Stomach (tissue), 9 donors: ENCODE results near the gene SPI1. TPM values are rescaled to one million over a fixed set of nuclear protein-coding genes. Genes with fewer than 3 reads are reported as not detected.

Experiments used
- DNase-seq, 2 donors: peaks; one replicate each; pipeline versions ENCODE4 v3.0.0 to v3.0.0-alpha.2; 2013 to 2019
- H3K27ac ChIP-seq, 5 donors: fragments of 200-600 bp in 4 of 5; sonication (generic) in 4 of 5; one replicate each; pipeline ENCODE4 v1.5.1; 2013 to 2019; ENCODE audit warnings: mild to moderate bottlenecking in 1 of 5, moderate library complexity in 1 of 5
- H3K27me3 ChIP-seq, 3 donors: fragments of 200-600 bp; sonication (generic); one replicate each; pipeline ENCODE4 v1.5.1; 2017 to 2019; ENCODE audit warnings: mixed run types in 1 of 3
- H3K36me3 ChIP-seq, 4 donors: fragments of 200-600 bp; sonication (generic); 1 replicate in 3 of 4; 2 replicates in 1 of 4; pipeline ENCODE4 v1.5.1; 2016 to 2019
- H3K4me1 ChIP-seq, 4 donors: fragments of 200-600 bp; sonication (generic); one replicate each; pipeline ENCODE4 v1.5.1; 2016 to 2019
- H3K4me3 ChIP-seq, 4 donors: fragments of 200-600 bp; sonication (generic) in 3 of 4; one replicate each; pipeline ENCODE4 v1.5.1; 2016 to 2019; ENCODE audit warnings: mild to moderate bottlenecking in 1 of 4
- H3K9me3 ChIP-seq, 4 donors: fragments of 200-600 bp; sonication (generic); one replicate each; pipeline ENCODE4 v1.5.1; 2016 to 2019
- CTCF ChIP-seq, 7 experiments: fragments of 450-650 bp in 4 of 7; fragments of 200-600 bp in 3 of 7; sonication (generic) in 3 of 7; IDR thresholded peaks; one replicate each; pipeline ENCODE4 v1.5.1; 2016 to 2019; ENCODE audit warnings: antibody characterized with exemption in 7 of 7, control low read depth in 2 of 7, mild to moderate bottlenecking in 1 of 7
- EP300 ChIP-seq: sonication (generic); formaldehyde crosslinking; IDR thresholded peaks from one replicate; pipeline ENCODE4 v1.6.1; 2017; ENCODE audit warnings: antibody characterized with exemption
- POLR2A ChIP-seq, 4 donors: fragments of 450-650 bp; IDR thresholded peaks; one replicate each; pipeline ENCODE4 v1.6.1; 2016; ENCODE audit warnings: antibody characterized with exemption in 4 of 4, control low read depth in 2 of 4, mild to moderate bottlenecking in 1 of 4, moderate library complexity in 1 of 4
- POLR2AphosphoS5 ChIP-seq, 3 donors: sonication (generic); formaldehyde crosslinking; IDR thresholded peaks; one replicate each; pipeline ENCODE4 v1.6.1; 2016; ENCODE audit warnings: antibody characterized with exemption in 3 of 3
- WGBS, 5 donors: extraction: QIAGEN DNeasy Blood & Tissue Kit in 3 of 5; methylation state at CpG; one replicate each; pipeline versions ENCODE4 v1.1.5 to v1.1.7; 2013 to 2018; 5-methylcytosine and 5-hydroxymethylcytosine counted together
- intact Hi-C: fragments of 100-400 bp; cut with DNase I; formaldehyde crosslinking; loops from one replicate; pipeline ENCODE4 v1.15.1; 2023; ENCODE audit warnings: low total_unique reads
- polyA plus RNA-seq, 3 donors: library from polyadenylated mRNA; stranded (reverse); fragments of 200-250 nt; gene quantifications; one replicate each; pipeline ENCODE4 v1.2.3, GENCODE V29; 2013
- total RNA-seq, 5 donors: library from RNA; depleted of rRNA; stranded (reverse); fragments of >200 nt; gene quantifications; one replicate each; pipeline versions ENCODE4 v1.1.0 to v1.2.3, GENCODE V29; 2014 to 2016
- donor health status: healthy with polysubstance abuse.
- donor health status: Bipolar disorder and iron deficiency.
- donor health status: healthy.

SPI1 gene
- total and polyA plus RNA-seq, 8 donors = 2.6 to 24.3 (median 8.2) TPM

DNA sequence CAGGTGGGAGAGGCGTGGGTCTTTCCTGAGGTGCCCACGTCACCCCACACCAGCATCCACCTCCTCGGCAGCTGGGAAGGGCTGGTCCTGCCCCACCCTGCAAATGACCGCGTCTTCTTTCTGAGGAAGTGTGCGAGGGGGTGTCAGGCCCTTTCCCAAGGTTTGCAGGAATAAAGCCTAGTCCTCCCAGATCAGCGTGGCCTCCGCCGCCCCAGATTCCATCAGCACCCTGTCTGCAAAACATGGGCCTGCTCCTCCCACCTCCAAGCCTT, 15.6 kb upstream of the SPI1 start:
- H3K27ac ChIP-seq = peak overlapping the region; percentile 72 to 90 (median 84)
- peaks cover 0 to 19% (median 4%) of the 10 kb centered on the region in 4 donors for H3K4me1 ChIP-seq
- no peaks in the 10 kb centered on the region for H3K27me3 ChIP-seq
- H3K4me3 ChIP-seq = peak overlapping the region in 1 of 4 donors; percentile 8
- TF ChIP-seq EP300 (no peak), POLR2A (IDR thresholded peaks at IDR 0.05) (no peak), CTCF (IDR thresholded peaks at IDR 0.05) (no peak), POLR2AphosphoS5 (IDR thresholded peaks at IDR 0.05) (no peak)
- intact Hi-C loops = no loop called here
- no peaks in the 10 kb centered on the region for H3K9me3 ChIP-seq
- 74 to 94% (median 82%) methylated on average over 9 of the region's 9 CpGs for WGBS, 5 donors
- H3K36me3 ChIP-seq = no peaks in the 10 kb centered on the region
- DNase-seq = no peak

DNA sequence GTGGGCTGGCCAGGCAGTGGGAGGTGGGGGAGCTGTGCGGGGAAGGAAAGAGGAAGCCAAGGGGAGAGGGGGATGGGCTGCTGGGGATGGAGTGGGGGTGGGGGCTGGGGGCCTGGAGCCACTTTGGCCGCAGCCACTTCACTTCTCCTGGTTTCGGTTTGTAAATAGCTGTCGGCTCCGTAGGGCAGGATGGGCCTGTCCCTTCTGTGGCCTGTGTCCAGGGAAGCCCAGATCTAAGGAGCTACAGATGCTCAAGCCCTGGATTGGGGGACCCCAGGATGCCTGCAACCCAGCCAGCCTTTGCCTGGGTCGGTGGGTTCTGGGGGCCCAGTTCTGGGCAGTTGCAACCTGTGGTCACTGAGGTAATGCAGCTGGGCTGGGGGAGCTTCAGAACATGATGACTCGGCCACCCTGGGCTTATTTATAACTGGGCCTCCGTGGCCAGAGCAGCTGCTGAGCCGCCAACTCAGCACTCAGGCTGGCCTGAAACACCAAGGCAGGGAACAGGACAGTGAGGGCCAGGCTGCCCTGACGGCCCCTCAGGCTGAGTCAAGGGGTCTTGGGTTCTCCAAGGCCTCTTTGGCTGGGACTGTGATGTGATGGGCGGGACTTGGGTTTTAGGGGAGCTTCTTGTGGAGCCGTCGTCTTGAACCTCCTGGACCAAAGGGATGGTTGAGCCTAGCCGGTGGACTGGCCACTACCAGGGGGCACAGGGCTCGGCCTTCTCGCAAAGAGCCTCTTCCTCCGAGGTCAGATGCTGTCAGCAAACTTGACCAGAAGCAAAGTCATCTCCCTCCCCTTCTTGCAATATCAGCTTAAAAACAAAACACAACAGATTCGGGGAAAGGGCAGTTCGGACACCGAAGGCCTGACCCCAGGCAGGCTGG, 15.1 kb upstream of the SPI1 start:
- Histone ChIP-seq H3K4me1 (peaks cover 0 to 24% (median 4%) of the 10 kb centered on the region in 4 donors), H3K27ac (peak overlapping the region; percentile 37 to 90 (median 84)), H3K36me3 (no peaks in the 10 kb centered on the region), H3K27me3 (no peaks in the 10 kb centered on the region), H3K4me3 (peak overlapping the region in 1 of 4 donors; percentile 8), H3K9me3 (no peaks in the 10 kb centered on the region)
- intact Hi-C loops = no loop called here
- TF ChIP-seq CTCF (IDR thresholded peaks at IDR 0.05) (no peak), EP300 (no peak), POLR2A (IDR thresholded peaks at IDR 0.05) (no peak), POLR2AphosphoS5 (IDR thresholded peaks at IDR 0.05) (no peak)
- 70 to 77% (median 75%) methylated on average over 16 to 20 of the region's 20 CpGs for WGBS, 5 donors
- peak in 1 of 2 donors; percentile 46 for DNase-seq

DNA sequence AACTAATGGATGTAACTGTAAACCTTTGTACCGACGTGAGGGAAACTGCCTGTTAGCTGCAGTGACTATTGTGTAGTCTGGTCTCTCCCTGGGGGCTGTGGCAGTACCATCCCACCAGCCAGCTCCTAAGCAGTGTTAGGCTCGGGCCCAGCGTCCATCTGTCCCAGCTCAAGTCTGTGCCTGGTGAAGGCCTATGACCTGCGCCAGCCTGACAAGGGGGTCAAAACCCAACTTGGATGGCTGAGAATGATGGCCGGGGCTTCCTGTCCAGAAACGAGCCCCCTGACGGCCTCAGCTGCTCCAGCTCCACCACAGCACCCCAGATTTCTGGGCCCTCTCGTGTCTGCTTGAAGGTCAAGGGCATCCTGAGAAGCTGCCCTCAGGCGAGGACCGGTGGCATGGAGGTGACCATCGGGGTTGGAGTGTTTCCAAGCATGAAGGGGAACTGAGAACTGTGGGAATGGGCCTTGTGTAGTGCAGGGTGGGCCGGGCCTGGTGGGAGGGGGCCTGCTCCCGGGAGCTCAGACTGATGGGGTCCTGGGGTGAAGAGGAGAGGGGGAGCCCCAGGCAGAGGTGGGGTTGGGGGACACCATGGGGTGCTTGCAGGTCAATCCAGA, 14.3 kb upstream of the SPI1 start:
- H3K9me3 ChIP-seq = no peaks in the 10 kb centered on the region
- H3K4me1 ChIP-seq = peaks cover 0 to 24% (median 4%) of the 10 kb centered on the region in 4 donors
- DNase-seq = peak in 1 of 2 donors; percentile 14
- peak overlapping the region in 4 of 5 donors; percentile 13 to 90 (median 84) for H3K27ac ChIP-seq
- intact Hi-C loops = no loop called here
- TF ChIP-seq EP300 (no peak), POLR2A (IDR thresholded peaks at IDR 0.05) (no peak), CTCF (IDR thresholded peaks at IDR 0.05) (no peak), POLR2AphosphoS5 (IDR thresholded peaks at IDR 0.05) (no peak)
- no peaks in the 10 kb centered on the region for H3K27me3 ChIP-seq
- WGBS, 5 donors = 72 to 85% (median 82%) methylated on average over 10 to 14 of the region's 14 CpGs
- H3K36me3 ChIP-seq = no peaks in the 10 kb centered on the region
- no peak overlapping the region for H3K4me3 ChIP-seq

DNA sequence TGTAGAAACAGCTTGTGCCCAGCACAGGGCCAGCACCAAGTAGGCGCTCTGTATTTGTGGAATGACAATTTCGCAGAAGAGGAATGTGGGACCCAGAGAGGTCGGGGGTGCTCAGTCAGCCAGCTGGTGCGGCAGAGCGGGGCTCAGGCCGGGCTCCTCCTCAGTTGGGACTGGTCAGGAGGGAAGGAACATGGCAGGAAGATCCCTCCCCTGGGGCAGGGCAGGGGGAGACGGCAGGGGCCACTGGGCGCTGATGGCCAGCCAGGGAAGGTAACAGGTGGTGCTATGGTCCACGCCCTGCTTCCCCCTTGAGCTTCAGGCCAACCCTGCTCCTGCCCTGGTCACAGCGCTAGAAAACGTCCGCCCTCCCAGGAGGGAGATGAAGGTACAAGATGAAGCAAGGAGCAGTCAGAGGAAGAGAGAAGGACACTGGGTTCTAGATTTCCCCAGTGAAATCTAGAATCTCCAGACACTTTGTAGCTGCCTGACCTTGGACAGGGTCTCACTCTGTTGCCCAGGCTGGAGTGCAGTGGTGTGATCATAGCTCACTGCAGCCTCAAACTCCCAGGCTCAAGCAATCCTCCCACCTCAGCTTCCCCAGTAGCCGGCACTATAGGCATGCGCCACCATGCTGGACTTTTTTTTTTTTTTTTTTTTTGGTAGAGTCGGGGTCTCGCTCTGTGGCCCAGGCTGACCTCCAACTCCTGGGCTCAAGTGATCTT, 13.5 kb upstream of the SPI1 start:
- H3K4me3 ChIP-seq = no peak overlapping the region
- intact Hi-C loops = no loop called here
- no peaks in the 10 kb centered on the region for H3K9me3 ChIP-seq
- no peaks in the 10 kb centered on the region for H3K27me3 ChIP-seq
- 88 to 95% (median 90%) methylated on average over 16 of the region's 16 CpGs for WGBS, 5 donors
- no peaks in the 10 kb centered on the region for H3K36me3 ChIP-seq
- TF ChIP-seq CTCF (IDR thresholded peaks at IDR 0.05) = no peak
- no peak for TF ChIP-seq POLR2A (IDR thresholded peaks at IDR 0.05)
- no peak for TF ChIP-seq POLR2AphosphoS5 (IDR thresholded peaks at IDR 0.05)
- TF ChIP-seq EP300 = no peak
- no peak for DNase-seq
- peaks cover 0 to 24% (median 4%) of the 10 kb centered on the region in 4 donors for H3K4me1 ChIP-seq
- H3K27ac ChIP-seq = peak overlapping the region in 3 of 5 donors; percentile 44 to 90 (median 85)
